Mucosa of stomach (tissue), 1 donor: ENCODE results near the gene PROCA1.
A peak's percentile ranks its signal among the peaks of the same experiment; 100 is the strongest.

ENCODE experiments used
- H3K27me3 ChIP-seq: one replicate; pipeline ENCODE4 v1.7.0; 2013; ENCODE audit warnings: mild to moderate bottlenecking, low read length; ENCODE audit not compliant: control insufficient read depth, insufficient read depth
- H3K36me3 ChIP-seq: one replicate; pipeline ENCODE4 v1.7.0; 2013; ENCODE audit warnings: low read length; ENCODE audit not compliant: control insufficient read depth, insufficient read depth
- H3K4me1 ChIP-seq: one replicate; pipeline ENCODE4 v1.7.0; 2013; ENCODE audit warnings: mild to moderate bottlenecking, low read length; ENCODE audit not compliant: control insufficient read depth, insufficient read depth
- H3K4me3 ChIP-seq: one replicate; pipeline ENCODE4 v1.7.0; 2013; ENCODE audit warnings: low read length
- H3K9ac ChIP-seq: one replicate; pipeline ENCODE4 v1.7.0; 2013; ENCODE audit warnings: mild to moderate bottlenecking, low read length, moderate library complexity
- H3K9me3 ChIP-seq: one replicate; pipeline ENCODE4 v1.7.0; 2013; ENCODE audit warnings: mild to moderate bottlenecking, low read length, moderate library complexity; ENCODE audit not compliant: control insufficient read depth
- donor health status: Pancreatic carcinoma.

PROCA1 gene

DNA sequence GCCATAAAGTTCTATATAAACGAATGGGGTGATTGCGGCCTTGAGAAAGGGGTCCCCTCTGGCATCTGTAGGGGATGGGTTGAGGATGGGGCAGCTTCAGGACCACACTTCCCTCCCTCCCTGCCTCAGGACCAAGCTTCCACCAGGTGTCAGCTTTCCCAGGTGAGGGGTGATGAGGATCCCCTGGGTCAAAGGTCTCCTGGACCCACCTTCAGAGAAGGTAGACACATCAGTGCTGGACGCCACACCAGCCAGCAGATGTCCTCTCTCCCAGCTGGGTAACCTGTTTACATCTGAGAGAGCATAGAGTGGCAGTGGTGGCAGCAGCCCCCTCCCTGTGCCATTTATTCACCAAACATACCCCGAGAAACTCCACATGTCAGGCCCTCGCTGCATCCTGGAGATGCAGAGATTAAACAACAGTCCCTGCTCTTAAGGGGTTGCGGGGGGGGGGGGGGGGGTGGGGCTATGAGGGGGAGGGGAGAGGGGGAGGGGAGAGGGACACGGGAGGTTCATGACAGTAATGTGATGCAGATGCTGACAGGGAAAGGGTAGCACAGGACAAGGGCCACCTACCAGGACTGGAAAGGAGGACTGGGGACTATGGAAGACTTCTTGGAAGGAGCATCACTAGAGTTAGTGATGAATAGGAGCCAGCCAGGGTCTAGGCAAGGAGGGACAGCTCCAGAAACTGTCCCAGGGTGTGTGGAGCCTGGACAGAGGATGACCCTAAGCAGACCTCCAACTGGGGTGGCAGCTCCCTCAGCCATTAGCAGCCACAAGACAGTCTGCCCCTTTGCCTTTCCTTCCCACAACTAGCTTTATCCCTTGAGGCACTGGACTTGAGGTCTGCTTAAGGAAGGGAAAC is 5.0 kb downstream of the PROCA1 start:
- H3K27me3 ChIP-seq: no peaks in the 10 kb centered on the region
- H3K9me3 ChIP-seq: no peaks in the 10 kb centered on the region
- no peak overlapping the region for H3K9ac ChIP-seq
- H3K4me1 ChIP-seq: peaks cover 27% of the 10 kb centered on the region
- H3K36me3 ChIP-seq: peaks cover 12% of the 10 kb centered on the region
- H3K4me3 ChIP-seq: no peak overlapping the region

DNA sequence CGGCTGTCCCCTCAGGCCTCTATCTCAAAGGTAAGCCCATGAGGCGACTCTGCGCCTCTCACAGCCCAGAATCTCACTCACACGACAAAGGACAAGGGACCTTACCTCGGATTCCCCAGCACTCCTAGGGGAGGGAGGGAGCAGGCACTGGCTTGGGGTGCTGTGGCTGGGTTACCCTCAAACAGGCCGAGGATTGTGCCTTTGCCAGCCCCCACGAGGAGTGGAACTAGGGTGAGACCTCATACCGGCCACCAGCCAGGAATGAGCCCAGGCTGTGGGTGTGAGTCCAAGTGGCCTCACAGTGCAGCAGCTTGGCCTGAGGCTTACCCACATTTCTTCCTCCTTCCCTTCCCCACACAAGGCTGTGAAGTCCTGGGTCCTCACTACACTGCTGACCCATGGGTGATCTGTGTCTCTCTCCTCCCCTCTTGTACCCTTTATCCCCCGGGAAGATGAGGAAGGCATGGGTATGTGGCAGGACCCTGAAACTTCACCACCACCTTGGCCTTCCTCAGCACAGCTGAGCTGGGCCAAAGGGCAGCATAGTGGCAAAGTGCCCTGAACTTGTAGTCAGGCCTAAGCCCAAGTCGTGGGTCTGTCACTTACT is 5.9 kb downstream of the PROCA1 start:
- Histone ChIP-seq H3K36me3 (peaks cover 21% of the 10 kb centered on the region), H3K4me3 (no peak overlapping the region), H3K9me3 (no peaks in the 10 kb centered on the region), H3K4me1 (peaks cover 21% of the 10 kb centered on the region), H3K27me3 (no peaks in the 10 kb centered on the region), H3K9ac (no peak overlapping the region)

DNA sequence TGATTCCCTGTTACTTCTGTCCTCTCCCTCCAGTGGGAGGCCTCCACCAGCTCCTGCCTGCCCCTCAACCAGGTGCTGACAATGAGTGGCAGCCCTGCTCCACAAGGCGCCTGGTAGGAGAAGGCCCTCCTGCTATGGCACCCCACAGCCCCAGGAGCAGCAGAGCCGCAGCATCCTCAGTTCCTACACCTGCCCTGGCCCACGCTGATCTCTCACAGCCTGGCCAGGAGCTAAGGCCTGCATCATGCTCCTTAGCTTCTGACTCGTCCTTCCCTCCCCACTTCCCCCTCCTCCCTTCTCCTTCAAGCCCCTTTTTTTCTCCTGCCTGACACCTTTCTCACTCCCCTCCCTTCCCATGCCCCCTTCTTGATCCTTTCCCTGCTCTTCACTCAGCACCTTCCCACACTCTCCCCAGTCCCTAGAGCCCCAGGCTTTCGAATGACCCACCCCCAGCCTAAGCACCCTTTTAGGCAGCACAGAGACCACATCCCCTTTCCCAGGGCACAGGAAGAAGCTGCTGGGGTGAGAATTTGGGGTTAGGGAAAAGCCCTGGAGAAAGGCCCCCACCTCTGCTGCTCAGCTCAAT is 6.5 kb downstream of the PROCA1 start:
- Histone ChIP-seq H3K9ac (no peak overlapping the region), H3K27me3 (no peaks in the 10 kb centered on the region), H3K36me3 (peaks cover 27% of the 10 kb centered on the region), H3K4me3 (no peak overlapping the region), H3K9me3 (no peaks in the 10 kb centered on the region), H3K4me1 (peaks cover 18% of the 10 kb centered on the region)

DNA sequence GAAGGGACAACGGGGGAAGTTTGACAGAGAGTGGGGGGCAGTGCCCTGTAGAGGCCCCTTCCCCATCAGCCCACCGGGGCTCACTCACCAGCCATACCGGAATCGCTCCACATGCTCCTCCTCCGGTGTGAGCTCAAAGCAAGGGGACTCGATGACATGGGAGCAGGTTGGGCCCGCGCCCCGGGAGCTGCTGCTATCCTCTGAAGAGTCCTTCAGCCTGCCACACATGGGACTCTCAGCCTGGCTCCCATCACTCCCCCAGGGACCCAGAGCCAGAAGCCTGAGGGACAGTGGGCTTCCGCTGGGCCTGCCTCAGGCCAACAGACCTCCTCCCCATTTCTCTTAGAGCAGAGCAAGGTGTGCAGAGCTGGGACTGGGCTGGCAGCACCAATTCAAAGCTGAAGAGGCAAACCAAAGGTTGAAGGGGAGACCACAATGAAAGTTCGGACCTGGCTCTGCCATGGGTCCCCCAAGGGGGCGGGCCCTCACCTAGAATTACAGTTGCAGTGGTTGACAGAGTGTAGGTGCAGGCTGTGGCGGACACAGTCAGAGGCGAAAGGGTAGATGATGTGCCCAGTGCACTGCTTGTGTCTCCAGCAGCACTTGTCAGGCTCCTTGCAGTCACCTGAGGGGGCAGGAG is 7.3 kb downstream of the PROCA1 start:
- H3K36me3 ChIP-seq: peaks cover 36% of the 10 kb centered on the region
- peaks cover 18% of the 10 kb centered on the region for H3K4me1 ChIP-seq
- no peaks in the 10 kb centered on the region for H3K9me3 ChIP-seq
- no peaks in the 10 kb centered on the region for H3K27me3 ChIP-seq
- H3K4me3 ChIP-seq: no peak overlapping the region
- no peak overlapping the region for H3K9ac ChIP-seq

DNA sequence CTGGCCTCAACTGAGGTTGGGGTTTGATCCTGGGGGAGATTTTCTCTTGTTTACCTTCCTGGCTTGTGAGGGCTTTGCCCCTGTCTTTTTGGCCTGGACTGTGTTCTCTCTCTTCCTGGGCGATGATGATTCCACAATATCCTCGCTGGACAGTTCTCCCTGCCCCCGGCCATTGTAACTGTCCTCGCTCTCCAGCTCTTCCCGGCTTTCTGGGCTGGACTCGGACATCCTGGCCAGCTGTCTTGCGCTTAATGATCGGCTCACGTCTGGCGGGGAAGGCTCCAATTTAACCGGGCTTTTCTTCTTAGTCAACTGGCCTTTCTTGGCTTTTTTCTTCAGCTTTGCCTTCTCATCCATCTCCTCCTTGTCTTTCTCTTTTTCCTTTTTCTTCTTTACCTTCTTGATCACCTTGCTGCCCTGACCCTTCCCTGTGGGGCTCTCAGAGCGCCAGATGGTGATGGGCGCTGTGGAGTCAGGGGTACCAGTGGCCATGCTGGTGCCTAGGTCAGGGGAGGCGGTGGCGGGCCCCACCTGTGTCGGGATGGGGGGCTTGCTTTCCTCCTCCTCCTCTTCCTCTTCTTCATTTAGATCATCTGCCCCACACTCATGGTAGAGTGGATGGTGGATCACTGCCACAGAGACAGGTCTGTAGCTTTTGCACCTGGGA is 8.0 kb downstream of the PROCA1 start:
- no peaks in the 10 kb centered on the region for H3K27me3 ChIP-seq
- H3K9me3 ChIP-seq: no peaks in the 10 kb centered on the region
- H3K9ac ChIP-seq: no peak overlapping the region
- peaks cover 18% of the 10 kb centered on the region for H3K4me1 ChIP-seq
- no peak overlapping the region for H3K4me3 ChIP-seq
- peaks cover 42% of the 10 kb centered on the region for H3K36me3 ChIP-seq

DNA sequence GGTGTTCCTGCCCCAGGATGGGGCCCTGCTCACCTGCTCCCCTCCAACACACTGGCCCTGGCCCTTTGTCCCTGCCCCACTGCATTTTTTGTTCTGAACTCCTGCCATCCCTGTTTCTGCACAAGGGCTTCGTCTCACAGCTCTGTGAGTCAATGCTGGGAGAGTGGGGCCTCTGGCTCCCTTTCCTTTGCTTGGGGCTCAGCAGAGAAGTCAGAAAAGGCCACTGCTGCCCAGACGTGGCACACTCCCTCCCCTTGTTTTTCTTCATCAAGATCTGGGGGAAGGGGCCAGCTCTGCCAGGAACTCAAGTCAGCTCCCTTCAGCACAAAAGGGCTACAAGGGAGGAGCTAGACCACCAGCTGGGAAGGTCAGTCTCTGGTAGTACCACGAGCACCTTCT is 8.9 kb downstream of the PROCA1 start:
- H3K27me3 ChIP-seq: no peaks in the 10 kb centered on the region
- no peaks in the 10 kb centered on the region for H3K9me3 ChIP-seq
- no peak overlapping the region for H3K4me3 ChIP-seq
- H3K4me1 ChIP-seq: peaks cover 27% of the 10 kb centered on the region
- no peak overlapping the region for H3K9ac ChIP-seq
- peaks cover 43% of the 10 kb centered on the region for H3K36me3 ChIP-seq

DNA sequence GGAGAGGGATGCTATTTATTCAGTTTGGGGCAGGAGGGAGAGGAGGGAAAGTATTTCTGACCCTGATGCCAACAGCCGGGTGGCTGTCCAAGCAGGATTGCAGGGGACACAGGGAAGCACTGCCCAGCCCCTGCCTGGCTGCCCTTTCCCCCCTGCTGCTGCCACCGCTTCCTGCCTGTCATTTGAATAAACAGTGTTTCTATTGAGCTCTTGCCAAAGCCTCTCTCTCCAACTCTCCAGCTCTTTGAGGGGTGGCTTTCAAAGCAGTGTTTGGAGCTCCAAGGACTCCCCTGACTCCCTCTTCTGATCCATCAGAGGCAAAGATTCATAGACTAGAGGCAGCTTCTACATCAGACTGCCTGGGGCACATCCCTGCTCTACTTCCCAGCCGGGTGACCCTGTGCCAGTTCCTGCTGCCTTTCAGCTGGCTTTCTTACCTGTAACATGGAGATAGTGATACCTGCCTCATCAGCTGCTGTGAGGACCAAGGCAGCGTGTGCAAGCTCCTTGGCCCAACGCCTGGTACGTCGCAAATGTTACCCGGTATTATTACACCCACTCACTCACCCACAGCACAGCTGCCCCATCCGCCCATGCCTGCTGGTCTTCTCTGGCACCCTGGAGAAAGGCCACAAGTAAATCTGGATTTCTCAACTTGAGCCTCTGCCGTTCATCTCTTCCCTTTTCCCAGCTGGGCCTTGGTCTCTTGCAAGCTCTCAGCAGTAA is 9.5 kb downstream of the PROCA1 start:
- Histone ChIP-seq H3K36me3 (peaks cover 45% of the 10 kb centered on the region), H3K4me3 (no peak overlapping the region), H3K9ac (no peak overlapping the region)

DNA sequence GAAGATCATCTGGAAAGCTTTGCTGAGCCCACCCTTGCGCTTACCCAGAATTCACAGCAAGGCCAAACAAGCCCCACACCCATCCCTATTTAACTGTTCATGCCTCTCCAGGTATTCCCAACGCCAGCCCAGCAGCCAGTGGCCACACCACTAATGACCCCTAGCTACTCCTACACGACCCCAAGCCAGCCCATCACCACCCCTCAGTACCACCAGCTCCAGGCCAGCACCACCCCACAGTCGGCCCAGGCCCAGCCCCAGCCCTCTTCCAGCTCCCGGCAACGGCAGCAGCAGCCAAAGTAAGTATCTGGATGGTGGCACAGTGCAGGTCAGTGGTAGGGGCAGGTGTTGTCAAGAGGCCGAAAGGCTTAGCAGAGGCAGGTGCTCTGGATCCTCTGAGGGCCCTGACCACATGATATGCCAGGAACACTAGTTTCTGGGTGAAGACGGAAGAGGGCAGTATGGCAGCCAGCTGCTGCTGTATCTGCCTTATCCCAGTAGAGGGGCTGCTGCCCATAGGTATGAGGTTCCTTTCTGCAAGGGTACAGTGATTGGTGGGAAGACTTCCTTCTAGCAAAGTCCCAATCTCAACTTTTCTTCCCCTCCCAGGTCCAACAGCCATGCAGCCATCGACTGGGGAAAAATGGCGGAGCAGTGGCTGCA is 10.7 kb downstream of the PROCA1 start:
- no peaks in the 10 kb centered on the region for H3K27me3 ChIP-seq
- peaks cover 42% of the 10 kb centered on the region for H3K4me1 ChIP-seq
- no peak overlapping the region for H3K9ac ChIP-seq
- H3K4me3 ChIP-seq: no peak overlapping the region
- H3K36me3 ChIP-seq: peaks cover 52% of the 10 kb centered on the region
- no peaks in the 10 kb centered on the region for H3K9me3 ChIP-seq

More for the DNA sequence above, 9.5 kb downstream of the PROCA1 start:
- Histone ChIP-seq H3K27me3 (no peaks in the 10 kb centered on the region), H3K9me3 (no peaks in the 10 kb centered on the region), H3K4me1 (peaks cover 33% of the 10 kb centered on the region)

DNA sequence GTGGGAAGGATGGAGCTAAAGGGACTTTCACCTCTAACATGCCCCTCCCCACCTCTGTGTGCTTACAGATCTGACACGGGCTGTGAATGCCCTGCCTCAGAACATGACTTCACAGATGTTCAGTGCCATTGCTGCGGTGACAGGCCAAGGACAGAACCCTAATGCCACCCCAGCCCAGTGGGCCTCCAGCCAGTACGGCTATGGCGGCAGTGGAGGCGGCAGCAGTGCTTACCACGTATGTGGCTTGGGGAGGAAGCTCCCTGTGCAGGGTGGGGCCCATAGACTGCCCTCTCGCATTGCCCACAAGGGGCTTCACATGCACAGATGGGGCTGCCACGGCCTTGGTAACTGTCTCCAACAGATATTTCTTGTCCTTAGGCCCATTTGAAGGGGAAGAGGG is 11.4 kb downstream of the PROCA1 start:
- Histone ChIP-seq H3K9me3 (no peaks in the 10 kb centered on the region), H3K36me3 (peaks cover 59% of the 10 kb centered on the region), H3K4me3 (no peak overlapping the region), H3K4me1 (peaks cover 42% of the 10 kb centered on the region), H3K9ac (no peak overlapping the region), H3K27me3 (no peaks in the 10 kb centered on the region)

DNA sequence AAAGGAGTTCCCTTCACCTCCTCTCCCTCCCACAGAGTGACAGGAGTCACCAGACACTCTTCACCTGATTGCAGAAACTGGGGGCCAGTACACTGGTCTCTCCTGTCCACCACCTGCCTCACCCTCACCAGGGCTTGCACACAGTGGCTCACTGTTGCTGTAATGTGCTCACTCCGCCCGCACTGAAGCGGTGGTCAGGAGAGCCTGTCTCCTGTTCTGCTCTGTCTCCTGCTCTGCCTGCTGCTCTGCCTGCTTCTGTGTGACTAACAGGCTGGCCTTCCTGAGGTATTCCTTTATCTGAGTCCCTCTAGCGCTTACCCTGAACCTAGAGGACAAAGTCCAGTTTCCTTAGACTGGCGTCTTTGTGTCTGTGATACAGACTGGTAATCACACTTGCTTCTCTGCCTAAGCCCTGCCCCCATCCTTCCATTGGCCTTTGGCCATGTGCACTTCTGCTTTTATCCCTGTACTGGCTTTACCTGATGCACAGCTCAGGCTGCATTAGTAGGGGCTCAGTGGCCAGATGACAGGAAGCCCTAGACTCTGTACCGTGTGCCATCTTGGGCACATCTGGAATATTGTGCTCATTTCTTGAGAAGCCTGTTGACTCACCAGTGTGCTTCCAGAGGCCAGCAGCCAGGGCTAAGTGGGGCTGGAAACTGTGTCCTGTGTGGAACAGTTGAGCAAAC is 13.3 kb downstream of the PROCA1 start:
- Histone ChIP-seq H3K4me3 (no peak overlapping the region), H3K36me3 (peaks cover 60% of the 10 kb centered on the region), H3K9ac (peak overlapping the region; percentile 11), H3K9me3 (no peaks in the 10 kb centered on the region), H3K27me3 (no peaks in the 10 kb centered on the region), H3K4me1 (peaks cover 42% of the 10 kb centered on the region)
